IMR-90 (cell line): ENCODE data around the gene COL15A1.

Experiments
- FOS ChIP-seq: fragments of 150-350 bp; IDR thresholded peaks from 2 replicates; pipeline ENCODE4 v1.6.1; 2016; ENCODE audit warnings: low read depth, low read length
- MAFK ChIP-seq: IDR thresholded peaks from 2 replicates; pipeline ENCODE4 v1.6.1; 2012; ENCODE audit warnings: low read depth, low read length, improper control_type of control experiment
- POLR2A ChIP-seq: IDR thresholded peaks from 2 replicates; pipeline ENCODE4 v1.6.1; 2012; ENCODE audit warnings: mild to moderate bottlenecking, low read depth, low read length
- RCOR1 ChIP-seq: IDR thresholded peaks from 2 replicates; pipeline ENCODE4 v1.6.1; 2012; ENCODE audit warnings: mild to moderate bottlenecking, low read length, improper control_type of control experiment; ENCODE audit not compliant: insufficient replicate concordance
- SMC3 ChIP-seq: fragments of 150-350 bp; IDR thresholded peaks from 2 replicates; pipeline ENCODE4 v1.6.1; 2016; ENCODE audit warnings: low read depth, mild to moderate bottlenecking, antibody characterized with exemption, low read length, moderate library complexity
- TF ChIP-seq, protein P1 (sequence below): conservative IDR thresholded peaks from 2 replicates; pipeline ENCODE4 v1.5.1; 2012; ENCODE audit warnings: mild to moderate bottlenecking, low read depth, low read length, improper control_type of control experiment
- TF ChIP-seq, protein P2 (sequence below): fragments of 150-350 bp; IDR thresholded peaks from 2 replicates; pipeline ENCODE4 v1.6.1; 2016; ENCODE audit warnings: low read depth, mild to moderate bottlenecking, low read length, moderate library complexity, borderline replicate concordance

DNA sequence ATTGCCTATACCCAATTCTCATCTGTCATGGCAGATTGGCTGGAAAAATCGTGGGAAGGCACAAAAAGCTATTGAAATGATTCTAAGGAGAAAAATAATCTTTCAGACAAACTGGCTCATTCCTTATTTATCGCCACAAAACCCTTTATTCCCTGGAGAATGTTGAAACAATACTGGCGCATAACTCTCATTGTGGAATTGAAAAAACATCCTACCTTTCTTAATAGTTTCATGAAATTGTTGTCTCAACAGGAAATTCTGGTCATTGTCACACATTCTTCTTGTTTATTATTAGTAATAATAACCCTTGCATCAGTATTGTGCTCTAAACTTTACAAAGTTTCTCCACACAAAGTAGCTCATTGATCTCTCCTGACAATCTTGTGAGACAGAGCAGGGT lies 48.9 kb upstream of the COL15A1 start:
- TF ChIP-seq, protein P1, sequence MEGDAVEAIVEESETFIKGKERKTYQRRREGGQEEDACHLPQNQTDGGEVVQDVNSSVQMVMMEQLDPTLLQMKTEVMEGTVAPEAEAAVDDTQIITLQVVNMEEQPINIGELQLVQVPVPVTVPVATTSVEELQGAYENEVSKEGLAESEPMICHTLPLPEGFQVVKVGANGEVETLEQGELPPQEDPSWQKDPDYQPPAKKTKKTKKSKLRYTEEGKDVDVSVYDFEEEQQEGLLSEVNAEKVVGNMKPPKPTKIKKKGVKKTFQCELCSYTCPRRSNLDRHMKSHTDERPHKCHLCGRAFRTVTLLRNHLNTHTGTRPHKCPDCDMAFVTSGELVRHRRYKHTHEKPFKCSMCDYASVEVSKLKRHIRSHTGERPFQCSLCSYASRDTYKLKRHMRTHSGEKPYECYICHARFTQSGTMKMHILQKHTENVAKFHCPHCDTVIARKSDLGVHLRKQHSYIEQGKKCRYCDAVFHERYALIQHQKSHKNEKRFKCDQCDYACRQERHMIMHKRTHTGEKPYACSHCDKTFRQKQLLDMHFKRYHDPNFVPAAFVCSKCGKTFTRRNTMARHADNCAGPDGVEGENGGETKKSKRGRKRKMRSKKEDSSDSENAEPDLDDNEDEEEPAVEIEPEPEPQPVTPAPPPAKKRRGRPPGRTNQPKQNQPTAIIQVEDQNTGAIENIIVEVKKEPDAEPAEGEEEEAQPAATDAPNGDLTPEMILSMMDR: no peak
- no peak for TF ChIP-seq POLR2A
- no peak for TF ChIP-seq FOS
- TF ChIP-seq, protein P2, sequence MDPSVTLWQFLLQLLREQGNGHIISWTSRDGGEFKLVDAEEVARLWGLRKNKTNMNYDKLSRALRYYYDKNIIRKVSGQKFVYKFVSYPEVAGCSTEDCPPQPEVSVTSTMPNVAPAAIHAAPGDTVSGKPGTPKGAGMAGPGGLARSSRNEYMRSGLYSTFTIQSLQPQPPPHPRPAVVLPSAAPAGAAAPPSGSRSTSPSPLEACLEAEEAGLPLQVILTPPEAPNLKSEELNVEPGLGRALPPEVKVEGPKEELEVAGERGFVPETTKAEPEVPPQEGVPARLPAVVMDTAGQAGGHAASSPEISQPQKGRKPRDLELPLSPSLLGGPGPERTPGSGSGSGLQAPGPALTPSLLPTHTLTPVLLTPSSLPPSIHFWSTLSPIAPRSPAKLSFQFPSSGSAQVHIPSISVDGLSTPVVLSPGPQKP: no peak
- TF ChIP-seq SMC3: no peak
- TF ChIP-seq RCOR1: no peak
- TF ChIP-seq MAFK: no peak
